Pancreas (tissue), 10 donors: ENCODE results near the gene CEMIP. TPM values are rescaled to one million over a fixed set of nuclear protein-coding genes. Genes with fewer than 3 reads are reported as not detected.

ENCODE experiments used
- ATAC-seq, 4 donors: fragments of 200-7000 bp; cut with Tn5 transposase; one replicate each; pipeline versions ENCODE4 v1.8.0 to v1.9.1; 2020; ENCODE audit warnings: mild to moderate bottlenecking in 4 of 4, moderate library complexity in 4 of 4
- DNase-seq, 6 donors: peaks; one replicate each; pipeline ENCODE4 v3.0.0-alpha.2; 2020
- FAIRE-seq: peaks from 2 replicates; lab custom pipeline; 2012; peaks lifted over from hg19 to GRCh38; lab: Jason Lieb, UNC
- H3K27ac ChIP-seq, 4 donors: fragments of 200-600 bp; sonication (generic); 1 replicate in 3 of 4; 2 replicates in 1 of 4; pipeline versions ENCODE4 v1.5.0 to v1.8.0; 2020
- H3K27me3 ChIP-seq, 4 donors: fragments of 200-600 bp; one replicate each; pipeline ENCODE4 v1.8.0; 2021
- H3K36me3 ChIP-seq, 3 donors: fragments of 200-600 bp; sonication (generic) in 1 of 3; one replicate each; pipeline versions ENCODE4 v1.5.0 to v1.8.0; 2020 to 2021
- H3K4me1 ChIP-seq, 3 donors: fragments of 200-600 bp; one replicate each; pipeline ENCODE4 v1.8.0; 2021
- H3K4me3 ChIP-seq, 4 donors: fragments of 200-600 bp; sonication (generic) in 2 of 4; one replicate each; pipeline versions ENCODE4 v1.5.0 to v1.8.0; 2020 to 2021
- H3K9me3 ChIP-seq, 4 donors: fragments of 200-600 bp; one replicate each; pipeline ENCODE4 v1.8.0; 2021
- WGBS, 2 donors: extraction: QIAGEN DNeasy Blood & Tissue Kit; methylation state at CpG; one replicate each; pipeline ENCODE4 v1.1.7; 2013; 5-methylcytosine and 5-hydroxymethylcytosine counted together
- intact Hi-C, 3 donors: fragments of 100-400 bp; cut with DNase I; formaldehyde crosslinking; loops; one replicate each; pipeline versions ENCODE4 v1.11.1 to v1.14.2; 2022
- polyA plus RNA-seq, 2 donors: library from polyadenylated mRNA; stranded (reverse); fragments of 200-250 nt; gene quantifications; one replicate each; pipeline ENCODE4 v1.2.3, GENCODE V29; 2013
- total RNA-seq, 6 donors: library from RNA; stranded (reverse); fragmentation: NEBNext Ultra II Directional in 4 of 6; extraction: Animal tissue kit (Norgen Biotek cat#: 25700) in 4 of 6; gene quantifications; one replicate each; pipeline versions ENCODE4 v1.2.1 to v1.2.4, GENCODE V29; 2021 to 2023
- TF ChIP-seq, protein P1 (sequence below), 4 donors: fragments of 200-600 bp; sonication (generic) in 3 of 4; IDR thresholded peaks; one replicate each; pipeline versions ENCODE4 v1.5.0 to v1.8.0; 2021; ENCODE audit warnings: antibody characterized with exemption in 4 of 4
- donor health status: healthy with polysubstance abuse.
- donor health status: DM: no; HTN: no; CAD: no; lungs with moderate emphysema.
- donor health status: DM: no; HTN: no; CAD: no.
- donor health status: control.
- donor health status: control.
- donor health status: Bipolar disorder and iron deficiency.
- donor health status: DM: yes; HTN: yes; CAD: no.
- donor health status: DM: no; HTN: no; CAD: no.
- donor health status: DM: no; HTN: no; CAD: no.
- donor health status: DM: yes; HTN: yes; CAD: no.

The CEMIP gene
- total and polyA plus RNA-seq, 8 donors, result 0.07 to 0.41 (median 0.12) TPM; not detected in 1

DNA sequence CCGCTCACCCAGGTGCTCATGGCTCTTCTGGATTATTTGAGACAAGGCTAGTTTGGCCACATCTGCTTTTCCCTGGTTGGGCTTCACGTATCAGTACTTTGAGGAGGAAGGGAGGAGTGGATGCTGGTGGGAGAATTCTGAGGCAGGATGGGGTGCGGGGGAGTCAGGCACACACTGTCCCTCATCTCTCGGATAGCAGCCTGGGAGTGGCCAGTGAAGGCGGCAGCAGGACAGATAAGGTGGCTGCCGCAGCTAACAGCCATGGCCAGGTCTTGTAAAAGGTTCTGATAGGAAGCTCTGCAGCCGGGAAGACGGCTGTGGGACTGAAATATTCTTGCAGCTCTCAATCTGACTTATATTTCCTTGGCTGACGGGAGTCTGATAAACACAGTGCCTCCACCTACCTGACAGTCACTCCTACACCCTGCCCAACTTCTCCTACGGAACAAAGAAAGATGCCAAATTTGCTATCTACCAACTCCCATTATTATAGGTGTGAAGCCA lies 123.2 kb downstream of the CEMIP start:
- TF ChIP-seq, protein P1, sequence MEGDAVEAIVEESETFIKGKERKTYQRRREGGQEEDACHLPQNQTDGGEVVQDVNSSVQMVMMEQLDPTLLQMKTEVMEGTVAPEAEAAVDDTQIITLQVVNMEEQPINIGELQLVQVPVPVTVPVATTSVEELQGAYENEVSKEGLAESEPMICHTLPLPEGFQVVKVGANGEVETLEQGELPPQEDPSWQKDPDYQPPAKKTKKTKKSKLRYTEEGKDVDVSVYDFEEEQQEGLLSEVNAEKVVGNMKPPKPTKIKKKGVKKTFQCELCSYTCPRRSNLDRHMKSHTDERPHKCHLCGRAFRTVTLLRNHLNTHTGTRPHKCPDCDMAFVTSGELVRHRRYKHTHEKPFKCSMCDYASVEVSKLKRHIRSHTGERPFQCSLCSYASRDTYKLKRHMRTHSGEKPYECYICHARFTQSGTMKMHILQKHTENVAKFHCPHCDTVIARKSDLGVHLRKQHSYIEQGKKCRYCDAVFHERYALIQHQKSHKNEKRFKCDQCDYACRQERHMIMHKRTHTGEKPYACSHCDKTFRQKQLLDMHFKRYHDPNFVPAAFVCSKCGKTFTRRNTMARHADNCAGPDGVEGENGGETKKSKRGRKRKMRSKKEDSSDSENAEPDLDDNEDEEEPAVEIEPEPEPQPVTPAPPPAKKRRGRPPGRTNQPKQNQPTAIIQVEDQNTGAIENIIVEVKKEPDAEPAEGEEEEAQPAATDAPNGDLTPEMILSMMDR (IDR thresholded peaks at IDR 0.05), result no peak
- DNase-seq, result no peak

DNA sequence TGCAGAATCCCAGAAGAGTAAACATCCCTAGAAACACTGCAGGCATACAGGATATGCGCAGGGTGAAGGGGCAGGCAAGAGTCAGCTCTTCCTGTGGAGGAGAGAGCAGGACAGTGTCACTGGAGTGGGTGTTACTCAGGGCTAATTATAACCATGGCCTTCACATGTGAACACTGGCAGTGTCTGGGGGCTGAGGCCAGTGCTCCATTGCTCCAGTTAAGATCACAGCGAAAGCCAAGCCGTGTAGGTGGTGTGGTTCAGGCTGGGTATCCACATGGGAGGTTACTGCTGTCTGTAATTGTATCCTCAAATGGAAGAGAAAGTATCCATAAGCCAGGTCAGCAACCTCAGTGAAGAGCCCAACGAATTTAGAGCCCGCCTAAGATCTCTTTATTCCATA lies 125.8 kb downstream of the CEMIP start:
- no peak for FAIRE-seq
- ATAC-seq, result no peak
- no peak for DNase-seq

More for the DNA sequence above, 123.2 kb downstream of the CEMIP start:
- H3K36me3 ChIP-seq, result no peaks in the 10 kb centered on the region
- no peaks in the 10 kb centered on the region for H3K9me3 ChIP-seq
- 92 to 98% methylated on average over 10 of the region's 10 CpGs for WGBS, 2 donors
- FAIRE-seq, result no peak
- no peak for ATAC-seq
- no peak overlapping the region for H3K4me3 ChIP-seq
- intact Hi-C loops, result no loop called here
- no peak overlapping the region for H3K27ac ChIP-seq
- no peaks in the 10 kb centered on the region for H3K27me3 ChIP-seq
- H3K4me1 ChIP-seq, result no peaks in the 10 kb centered on the region

DNA sequence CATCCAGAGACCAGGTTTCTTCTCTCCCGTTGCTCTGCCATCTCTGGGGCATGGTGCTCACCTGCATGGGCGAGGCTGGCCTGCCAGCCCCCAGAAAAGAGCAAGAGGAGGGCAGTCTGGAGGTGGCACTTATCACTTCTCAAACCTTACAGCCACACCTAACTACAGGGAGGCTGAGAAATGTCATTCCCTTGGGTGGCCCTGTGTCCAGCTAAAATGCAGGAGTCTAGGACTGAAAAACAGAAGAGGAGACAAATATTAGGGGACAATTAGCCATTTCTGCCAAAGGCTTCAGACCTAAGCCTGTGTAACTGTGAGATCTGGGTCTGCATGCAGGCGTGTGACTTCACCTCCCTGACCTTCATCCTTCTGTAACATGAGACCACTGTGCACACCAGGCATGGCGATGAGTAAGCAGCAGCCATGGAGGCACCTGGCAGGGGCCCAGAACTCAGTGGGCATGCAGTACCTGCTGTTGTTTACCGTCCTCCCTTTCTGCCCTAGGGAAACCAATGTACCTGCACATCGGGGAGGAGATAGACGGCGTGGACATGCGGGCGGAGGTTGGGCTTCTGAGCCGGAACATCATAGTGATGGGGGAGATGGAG lies 127.1 kb downstream of the CEMIP start:
- WGBS, 2 donors, result 88 to 95% methylated on average over 11 of the region's 11 CpGs
- DNase-seq (peak in 1 of 6 donors; percentile 26), ATAC-seq (peak in 1 of 4 donors; percentile 67), FAIRE-seq (no peak)
- Histone ChIP-seq H3K36me3 (no peaks in the 10 kb centered on the region), H3K9me3 (no peaks in the 10 kb centered on the region), H3K4me3 (no peak overlapping the region), H3K4me1 (no peaks in the 10 kb centered on the region), H3K27me3 (no peaks in the 10 kb centered on the region), H3K27ac (no peak overlapping the region)
- intact Hi-C loops, result no loop called here
- TF ChIP-seq, protein P1 (IDR thresholded peaks at IDR 0.05), result no peak

More for the DNA sequence above, 125.8 kb downstream of the CEMIP start:
- H3K27ac ChIP-seq, result no peak overlapping the region
- no peaks in the 10 kb centered on the region for H3K36me3 ChIP-seq
- intact Hi-C loops, result no loop called here
- no peaks in the 10 kb centered on the region for H3K4me1 ChIP-seq
- TF ChIP-seq, protein P1 (IDR thresholded peaks at IDR 0.05), result no peak
- 87 to 94% methylated on average over 5 of the region's 5 CpGs for WGBS, 2 donors
- no peaks in the 10 kb centered on the region for H3K9me3 ChIP-seq
- no peak overlapping the region for H3K4me3 ChIP-seq
- no peaks in the 10 kb centered on the region for H3K27me3 ChIP-seq

DNA sequence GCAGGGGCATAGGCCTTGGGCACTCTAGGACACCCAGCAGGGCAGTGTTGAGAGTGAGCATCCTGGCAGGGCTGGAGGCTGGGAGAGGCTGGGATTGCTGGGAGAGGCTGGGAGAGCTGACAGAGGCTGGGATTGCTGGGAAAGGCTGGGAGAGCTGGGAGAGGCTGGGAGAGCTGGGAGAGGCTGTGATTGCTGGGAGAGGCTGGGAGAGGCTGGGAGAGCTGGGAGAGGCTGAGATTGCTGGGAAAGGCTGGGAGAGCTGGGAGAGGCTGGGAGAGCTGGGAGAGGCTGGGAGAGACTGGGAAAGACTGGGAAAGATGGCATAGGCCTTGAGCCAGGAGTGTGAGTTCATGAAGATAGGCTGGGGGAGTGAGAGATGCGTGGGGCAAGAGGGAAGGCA lies 132.7 kb downstream of the CEMIP start:
- H3K36me3 ChIP-seq, result no peaks in the 10 kb centered on the region
- H3K27ac ChIP-seq, result no peak overlapping the region
- no peak for FAIRE-seq
- TF ChIP-seq, protein P1 (IDR thresholded peaks at IDR 0.05), result no peak
- intact Hi-C loops, result no loop called here
- no peaks in the 10 kb centered on the region for H3K27me3 ChIP-seq
- no peaks in the 10 kb centered on the region for H3K4me1 ChIP-seq
- 96 to 100% methylated on average over 1 of the region's 1 CpG for WGBS, 2 donors
- no peak for DNase-seq
- H3K4me3 ChIP-seq, result no peak overlapping the region
- no peaks in the 10 kb centered on the region for H3K9me3 ChIP-seq
- no peak for ATAC-seq

DNA sequence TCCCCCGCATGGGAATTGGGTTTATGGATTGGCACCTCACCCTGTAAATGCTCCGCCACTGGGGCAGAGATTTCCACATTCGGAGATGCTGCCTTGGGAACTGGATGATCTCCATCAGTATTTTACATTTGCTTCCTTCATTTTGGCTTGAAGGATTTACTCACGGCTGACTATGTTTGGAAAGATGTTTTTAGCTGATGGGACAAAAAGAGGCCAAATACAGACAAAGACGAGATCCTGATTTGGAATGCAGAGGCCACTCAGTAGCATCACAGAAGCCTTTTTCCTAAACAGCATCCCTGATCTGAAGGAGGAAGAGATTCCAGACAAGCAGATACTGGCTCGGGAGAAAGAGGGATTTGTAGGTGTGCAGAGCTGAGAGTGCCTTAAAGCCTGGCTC lies 133.5 kb downstream of the CEMIP start:
- no peaks in the 10 kb centered on the region for H3K27me3 ChIP-seq
- WGBS, 2 donors, result 95 to 97% methylated on average over 6 of the region's 6 CpGs
- no peak overlapping the region for H3K4me3 ChIP-seq
- H3K36me3 ChIP-seq, result no peaks in the 10 kb centered on the region
- H3K4me1 ChIP-seq, result no peaks in the 10 kb centered on the region
- no peak for ATAC-seq
- intact Hi-C loops, result no loop called here
- no peaks in the 10 kb centered on the region for H3K9me3 ChIP-seq
- TF ChIP-seq, protein P1 (IDR thresholded peaks at IDR 0.05), result no peak
- no peak for DNase-seq
- FAIRE-seq, result no peak
- H3K27ac ChIP-seq, result no peak overlapping the region
